WTC11 (cell line): ENCODE data around the gene FBLN2. TPM values are rescaled to one million over a fixed set of nuclear protein-coding genes. Genes with fewer than 3 reads are reported as not detected.
A peak's percentile ranks its signal among the peaks of the same experiment; 100 is the strongest.

ENCODE experiments used
- ATAC-seq: fragments of 200-7000 bp; cut with Tn5 transposase; 2 replicates; pipeline ENCODE4 v1.10.0; 2021; ENCODE audit warnings: mild to moderate bottlenecking, moderate library complexity
- CTCF ChIA-PET: fragments of 300-600 bp; sonication (Branson Sonifier 250); formaldehyde crosslinking; loops from one replicate; lab custom pipeline; 2021; ENCODE audit warnings: antibody characterized with exemption; lab: Charles Lee
- POLR2A ChIA-PET: fragments of 350-600 bp; sonication (Branson Sonifier 250); formaldehyde crosslinking; loops from one replicate; lab custom pipeline; 2021; ENCODE audit warnings: antibody characterized with exemption; lab: Charles Lee
- DNase-seq: peaks from one replicate; pipeline ENCODE4 v3.0.0; 2021; ENCODE audit warnings: low spot score
- H3K27ac Mint-ChIP-seq: 2 replicates; pipeline ENCODE4 v1.8.0; 2021; ENCODE audit warnings: mixed read lengths
- H3K27me3 Mint-ChIP-seq: 2 replicates; pipeline ENCODE4 v1.8.0; 2021; ENCODE audit warnings: low read depth, mild to moderate bottlenecking, moderate library complexity, mixed read lengths
- H3K36me3 Mint-ChIP-seq: 2 replicates; pipeline ENCODE4 v1.8.0; 2021; ENCODE audit warnings: mixed read lengths
- H3K4me1 Mint-ChIP-seq: 2 replicates; pipeline ENCODE4 v1.8.0; 2022; ENCODE audit warnings: mixed read lengths
- H3K4me3 Mint-ChIP-seq: 2 replicates; pipeline ENCODE4 v1.8.0; 2021; ENCODE audit warnings: mild to moderate bottlenecking, moderate library complexity, mixed read lengths
- H3K9me3 Mint-ChIP-seq: 2 replicates; pipeline ENCODE4 v1.8.0; 2021; ENCODE audit warnings: mixed read lengths
- CREB1 ChIP-seq: sonication (generic); formaldehyde crosslinking; IDR thresholded peaks from 2 replicates; pipeline ENCODE4 v1.8.0; 2023; ENCODE audit warnings: mild to moderate bottlenecking, missing genetic modification reagents
- CREM ChIP-seq: sonication (generic); formaldehyde crosslinking; IDR thresholded peaks from 2 replicates; pipeline ENCODE4 v1.8.1; 2022; ENCODE audit warnings: mild to moderate bottlenecking, missing genetic modification reagents, moderate library complexity
- E2F5 ChIP-seq: sonication (generic); formaldehyde crosslinking; IDR thresholded peaks from 2 replicates; pipeline ENCODE4 v1.8.1; 2022; ENCODE audit warnings: mild to moderate bottlenecking, moderate library complexity, missing genetic modification reagents
- GRHL2 ChIP-seq: fragments of 250-450 bp; sonication (Bioruptor Pico); IDR thresholded peaks from 2 replicates; pipeline ENCODE4 v1.8.0; 2022; ENCODE audit warnings: mild to moderate bottlenecking, moderate library complexity; ENCODE audit not compliant: insufficient replicate concordance, severe bottlenecking
- JAZF1 ChIP-seq: fragments of 250-450 bp; sonication (Bioruptor Pico); IDR thresholded peaks from 2 replicates; pipeline ENCODE4 v1.9.0; 2021; ENCODE audit warnings: moderate library complexity, mild to moderate bottlenecking, inconsistent platforms
- JUN ChIP-seq: sonication (generic); formaldehyde crosslinking; IDR thresholded peaks from 2 replicates; pipeline ENCODE4 v1.8.0; 2023; ENCODE audit warnings: mild to moderate bottlenecking, missing genetic modification reagents
- MXD4 ChIP-seq: fragments of 250-450 bp; sonication (Bioruptor Pico); IDR thresholded peaks from 2 replicates; pipeline ENCODE4 v1.8.0; 2021; ENCODE audit warnings: mild to moderate bottlenecking, moderate library complexity, borderline replicate concordance
- NR1H2 ChIP-seq: sonication (generic); formaldehyde crosslinking; IDR thresholded peaks from 2 replicates; pipeline ENCODE4 v1.9.0; 2021; ENCODE audit warnings: mild to moderate bottlenecking, moderate library complexity, missing genetic modification reagents
- NR2C2 ChIP-seq: sonication (generic); formaldehyde crosslinking; IDR thresholded peaks from 2 replicates; pipeline ENCODE4 v1.8.0; 2022; ENCODE audit warnings: mild to moderate bottlenecking, missing genetic modification reagents
- OVOL2 ChIP-seq: fragments of 250-450 bp; sonication (Bioruptor Pico); IDR thresholded peaks from 2 replicates; pipeline ENCODE4 v1.9.0; 2021; ENCODE audit warnings: mild to moderate bottlenecking, borderline replicate concordance
- SOX15 ChIP-seq: fragments of 250-450 bp; sonication (Bioruptor Pico); IDR thresholded peaks from 2 replicates; pipeline ENCODE4 v1.9.0; 2021; ENCODE audit warnings: mild to moderate bottlenecking
- TCF7 ChIP-seq: sonication (generic); formaldehyde crosslinking; IDR thresholded peaks from 2 replicates; pipeline ENCODE4 v1.8.0; 2022; ENCODE audit warnings: mild to moderate bottlenecking, low read depth, missing genetic modification reagents, moderate library complexity
- ZBTB21 ChIP-seq: sonication (generic); formaldehyde crosslinking; IDR thresholded peaks from 2 replicates; pipeline ENCODE4 v1.8.1; 2023; ENCODE audit warnings: mild to moderate bottlenecking, missing genetic modification reagents, borderline replicate concordance
- ZNF219 ChIP-seq: sonication (generic); formaldehyde crosslinking; IDR thresholded peaks from 2 replicates; pipeline ENCODE4 v1.8.0; 2023; ENCODE audit warnings: missing genetic modification reagents, mild to moderate bottlenecking, borderline replicate concordance
- ZNF416 ChIP-seq: fragments of 250-450 bp; sonication (Bioruptor Pico); IDR thresholded peaks from 2 replicates; pipeline ENCODE4 v1.9.0; 2021; ENCODE audit warnings: mild to moderate bottlenecking, inconsistent platforms
- ZNF423 ChIP-seq: fragments of 250-450 bp; sonication (Bioruptor Pico); IDR thresholded peaks from 2 replicates; pipeline ENCODE4 v2.1.2; 2022; ENCODE audit warnings: mild to moderate bottlenecking, moderate library complexity
- total RNA-seq: library from RNA; stranded (reverse); gene quantifications from 3 replicates; pipeline ENCODE4 v1.2.3, GENCODE V29; 2021
- TF ChIP-seq, protein P1 (sequence below): sonication (generic); formaldehyde crosslinking; IDR thresholded peaks from 2 replicates; pipeline ENCODE4 v1.8.1; 2023; ENCODE audit warnings: mild to moderate bottlenecking, moderate library complexity, missing genetic modification reagents
- TF ChIP-seq, protein P2 (sequence below): sonication (generic); formaldehyde crosslinking; IDR thresholded peaks from 2 replicates; pipeline ENCODE4 v1.8.1; 2022; ENCODE audit warnings: low read depth, mild to moderate bottlenecking, moderate library complexity, missing genetic modification reagents, borderline replicate concordance

Gene FBLN2
- total RNA-seq, 1 experiment from 2014 or later: 20.7 TPM

DNA sequence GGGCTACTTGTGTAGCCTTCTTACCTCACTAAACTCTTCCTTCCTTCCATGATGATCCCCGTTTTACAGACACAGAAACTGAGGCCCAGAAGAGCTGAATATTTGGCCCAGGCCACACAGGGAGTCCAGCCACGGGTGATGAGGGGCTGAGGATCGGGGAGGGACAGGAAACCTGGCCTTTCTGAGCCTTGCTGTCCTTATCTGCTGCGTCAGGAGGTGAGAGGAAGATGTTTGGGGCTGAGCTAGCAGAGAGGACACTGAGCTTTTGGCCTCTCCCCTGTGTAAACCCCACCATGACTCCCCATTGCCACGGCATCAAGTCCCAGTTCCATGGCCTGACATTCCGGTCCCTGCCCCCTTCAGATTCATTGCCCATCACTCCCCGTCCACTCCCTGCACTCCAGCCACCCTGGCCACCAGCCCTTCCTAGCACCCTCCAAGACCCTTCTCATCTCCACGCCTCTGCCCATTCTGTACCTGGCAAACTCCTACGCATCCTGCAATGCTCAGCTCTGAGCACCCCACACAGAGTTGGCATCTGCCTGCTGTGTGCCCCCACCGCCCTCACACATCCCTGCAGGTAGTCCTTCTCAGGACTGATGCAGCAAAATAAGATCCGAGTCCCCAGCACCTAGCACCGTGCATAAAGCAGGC, 103.0 kb downstream of the FBLN2 start:
- Mint-ChIP-seq H3K9me3 (no peaks in the 10 kb centered on the region), H3K4me3 (no peak overlapping the region), H3K4me1 (peaks cover 22% of the 10 kb centered on the region), H3K27me3 (peaks cover 37% of the 10 kb centered on the region), H3K36me3 (no peaks in the 10 kb centered on the region), H3K27ac (0 out of 2 replicates have a peak overlapping the region, but pooled peaks have one; percentile 1)
- ATAC-seq: no peak
- DNase-seq: no peak
- ChIA-PET POLR2A (no interaction called here), CTCF (interaction anchor here (0.5 to 10.6 kb wide), 3 partner anchors 157 to 228 kb away, joined by 3 to 290 read pairs (median 90); partner anchors contain the start of genes HDAC11 and WNT7A)
- TF ChIP-seq E2F5 (CRISPR knock-in tag): no peak

DNA sequence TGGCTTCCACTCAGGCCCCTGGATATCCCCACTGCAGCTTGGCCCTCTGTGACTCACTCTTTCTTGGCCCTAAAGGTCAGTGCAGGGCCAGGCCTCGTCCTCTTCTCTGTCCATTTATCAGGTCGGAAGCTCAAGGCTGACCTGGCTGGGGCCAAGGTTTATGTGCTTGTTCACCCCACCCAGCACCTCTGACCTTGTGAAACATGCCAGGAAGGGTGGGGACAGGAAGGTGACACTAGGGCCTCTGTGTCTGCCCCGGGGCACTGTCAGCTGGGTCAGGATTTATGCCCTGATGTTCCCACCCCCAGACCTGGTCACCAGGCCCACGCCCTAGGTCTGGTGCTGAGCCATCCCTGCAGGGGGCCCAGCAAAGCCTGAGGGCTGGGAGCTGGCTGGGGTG, 103.8 kb downstream of the FBLN2 start:
- ChIA-PET CTCF (interaction anchor here (1.9 to 10.6 kb wide), 3 partner anchors 157 to 561 kb away, joined by 5 to 290 read pairs (median 90); partner anchors contain the start of gene WNT7A), POLR2A (no interaction called here)
- no peaks in the 10 kb centered on the region for H3K36me3 Mint-ChIP-seq
- H3K27ac Mint-ChIP-seq: no peak overlapping the region
- H3K4me3 Mint-ChIP-seq: no peak overlapping the region
- TF ChIP-seq ZNF416 (CRISPR knock-in tag) (no peak), MXD4 (CRISPR knock-in tag) (no peak), CREB1 (CRISPR knock-in tag) (no peak), SOX15 (CRISPR knock-in tag) (no peak), TCF7 (CRISPR knock-in tag) (no peak), ZNF219 (CRISPR knock-in tag) (no peak), JAZF1 (no peak), ZBTB21 (CRISPR knock-in tag) (no peak), JUN (CRISPR knock-in tag) (no peak), NR1H2 (CRISPR knock-in tag) (no peak), ZNF423 (CRISPR knock-in tag) (no peak), CREM (CRISPR knock-in tag) (no peak), NR2C2 (no peak), OVOL2 (no peak)
- TF ChIP-seq, protein P1, sequence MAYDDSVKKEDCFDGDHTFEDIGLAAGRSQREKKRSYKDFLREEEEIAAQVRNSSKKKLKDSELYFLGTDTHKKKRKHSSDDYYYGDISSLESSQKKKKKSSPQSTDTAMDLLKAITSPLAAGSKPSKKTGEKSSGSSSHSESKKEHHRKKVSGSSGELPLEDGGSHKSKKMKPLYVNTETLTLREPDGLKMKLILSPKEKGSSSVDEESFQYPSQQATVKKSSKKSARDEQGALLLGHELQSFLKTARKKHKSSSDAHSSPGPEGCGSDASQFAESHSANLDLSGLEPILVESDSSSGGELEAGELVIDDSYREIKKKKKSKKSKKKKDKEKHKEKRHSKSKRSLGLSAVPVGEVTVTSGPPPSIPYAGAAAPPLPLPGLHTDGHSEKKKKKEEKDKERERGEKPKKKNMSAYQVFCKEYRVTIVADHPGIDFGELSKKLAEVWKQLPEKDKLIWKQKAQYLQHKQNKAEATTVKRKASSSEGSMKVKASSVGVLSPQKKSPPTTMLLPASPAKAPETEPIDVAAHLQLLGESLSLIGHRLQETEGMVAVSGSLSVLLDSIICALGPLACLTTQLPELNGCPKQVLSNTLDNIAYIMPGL (CRISPR knock-in tag): no peak
- TF ChIP-seq, protein P2, sequence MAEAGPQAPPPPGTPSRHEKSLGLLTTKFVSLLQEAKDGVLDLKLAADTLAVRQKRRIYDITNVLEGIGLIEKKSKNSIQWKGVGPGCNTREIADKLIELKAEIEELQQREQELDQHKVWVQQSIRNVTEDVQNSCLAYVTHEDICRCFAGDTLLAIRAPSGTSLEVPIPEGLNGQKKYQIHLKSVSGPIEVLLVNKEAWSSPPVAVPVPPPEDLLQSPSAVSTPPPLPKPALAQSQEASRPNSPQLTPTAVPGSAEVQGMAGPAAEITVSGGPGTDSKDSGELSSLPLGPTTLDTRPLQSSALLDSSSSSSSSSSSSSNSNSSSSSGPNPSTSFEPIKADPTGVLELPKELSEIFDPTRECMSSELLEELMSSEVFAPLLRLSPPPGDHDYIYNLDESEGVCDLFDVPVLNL (CRISPR knock-in tag): no peak
- H3K4me1 Mint-ChIP-seq: peaks cover 25% of the 10 kb centered on the region
- H3K9me3 Mint-ChIP-seq: no peaks in the 10 kb centered on the region
- DNase-seq (no peak), ATAC-seq (no peak)
- H3K27me3 Mint-ChIP-seq: peaks cover 45% of the 10 kb centered on the region

DNA sequence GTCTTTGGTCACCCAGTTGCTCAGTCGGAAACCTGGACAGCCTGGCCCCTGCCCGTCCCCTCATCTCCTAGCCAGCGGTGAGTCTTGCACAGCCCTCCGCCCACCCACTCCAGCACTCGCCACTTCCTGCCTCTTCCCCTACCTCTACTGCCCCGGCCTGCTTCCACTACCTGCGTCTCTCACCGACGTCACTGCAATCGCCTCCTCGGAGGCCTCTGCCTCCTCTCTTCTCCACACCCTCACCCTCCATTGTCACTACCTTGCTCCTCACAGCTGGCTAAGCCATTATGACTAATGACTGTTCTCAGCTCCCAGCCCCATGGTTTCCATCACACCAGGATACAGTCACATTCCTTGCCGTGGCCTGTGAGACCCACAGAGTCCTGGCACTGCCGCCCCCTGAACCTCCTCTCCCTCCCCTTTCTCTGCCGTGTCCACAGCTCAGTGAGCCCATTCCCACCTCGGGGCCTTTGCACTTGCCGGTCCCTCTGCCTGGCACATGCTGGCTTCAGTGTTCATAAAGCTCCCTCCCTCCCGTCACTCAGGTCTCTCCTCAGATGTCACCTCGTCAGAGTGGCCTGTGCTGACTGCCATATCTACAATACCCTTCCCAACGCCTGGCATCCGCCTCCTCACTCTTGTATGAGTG, 104.8 kb downstream of the FBLN2 start:
- no peaks in the 10 kb centered on the region for H3K36me3 Mint-ChIP-seq
- POLR2A ChIA-PET: no interaction called here
- DNase-seq (no peak), ATAC-seq (no peak)
- TF ChIP-seq GRHL2 (no peak), NR2C2 (no peak)
- H3K27ac Mint-ChIP-seq: no peak overlapping the region
- H3K27me3 Mint-ChIP-seq: peaks cover 50% of the 10 kb centered on the region
- CTCF ChIA-PET: interaction anchor here (1.3 to 10.6 kb wide), 4 partner anchors 158 to 562 kb away, joined by 3 to 290 read pairs (median 48); partner anchors contain the start of gene WNT7A
- peaks cover 17% of the 10 kb centered on the region for H3K4me1 Mint-ChIP-seq
- no peaks in the 10 kb centered on the region for H3K9me3 Mint-ChIP-seq
- no peak overlapping the region for H3K4me3 Mint-ChIP-seq
